ENCODE data around the gene SUSD5. TPM values are rescaled to one million over a fixed set of nuclear protein-coding genes. Genes with fewer than 3 reads are reported as not detected.
"Not testable (repeated sequence)": the region's sequence is repeated elsewhere in the genome, so short reads cannot be mapped to it uniquely, and the experiment has no call there.

SUSD5 gene
- total RNA-seq, 4 donors from 2014 or later, result 0.69 to 4.5 (median 2.1) TPM

- no peaks in the 10 kb centered on the region for H3K4me1 ChIP-seq
- no peak for ATAC-seq
- H3K27me3 ChIP-seq, result no peaks in the 10 kb centered on the region
- TF ChIP-seq CTCF (IDR thresholded peaks at IDR 0.05) (no peak), POLR2A (IDR thresholded peaks at IDR 0.05) (no peak), EP300 (IDR thresholded peaks at IDR 0.05) (no peak), POLR2AphosphoS5 (IDR thresholded peaks at IDR 0.05) (no peak)
- WGBS, 2 donors (ENCODE audit: low coverage in 1 of 2), result 95 to 100% methylated on average over 2 to 13 of the region's 13 CpGs
- peaks cover 0 to 6% (median 0%) of the 10 kb centered on the region in 3 donors for H3K9me3 ChIP-seq
- H3K4me3 ChIP-seq, result no peak overlapping the region
- H3K27ac ChIP-seq, result no peak overlapping the region
- H3K36me3 ChIP-seq, result no peaks in the 10 kb centered on the region
Measured at GRCh38 chr3:33186524-33187367, 31.9 kb downstream of the SUSD5 start.

GRCh38 chr3:33184863-33185262 lies 33.7 kb downstream of the SUSD5 start:
- ATAC-seq, result no peak
- H3K27me3 ChIP-seq, result no peaks in the 10 kb centered on the region
- H3K36me3 ChIP-seq, result no peaks in the 10 kb centered on the region
- no peaks in the 10 kb centered on the region for H3K4me1 ChIP-seq
- peaks cover 0 to 7% (median 0%) of the 10 kb centered on the region in 3 donors for H3K9me3 ChIP-seq
- H3K27ac ChIP-seq, result no peak overlapping the region
- 83 to 100% methylated on average over 1 to 2 of the region's 2 CpGs for WGBS, 2 donors (ENCODE audit: low coverage in 1 of 2)
- TF ChIP-seq CTCF (IDR thresholded peaks at IDR 0.05) (no peak), POLR2AphosphoS5 (IDR thresholded peaks at IDR 0.05) (no peak), POLR2A (IDR thresholded peaks at IDR 0.05) (no peak), EP300 (IDR thresholded peaks at IDR 0.05) (no peak)
- H3K4me3 ChIP-seq, result no peak overlapping the region

GRCh38 chr3:33181641-33182040 lies 37.0 kb downstream of the SUSD5 start:
- not testable (repeated sequence) for H3K4me1 ChIP-seq, H3K36me3 ChIP-seq, H3K27me3 ChIP-seq, H3K27ac ChIP-seq, ATAC-seq, H3K4me3 ChIP-seq
- WGBS, 2 donors (ENCODE audit: low coverage in 1 of 2), result 91 to 100% methylated on average over 1 of the region's 1 CpG
- peaks cover 0 to 23% (median 0%) of the 10 kb centered on the region in 3 donors for H3K9me3 ChIP-seq

GRCh38 chr3:33181229-33181628 lies 37.4 kb downstream of the SUSD5 start:
- Histone ChIP-seq H3K27ac (no peak overlapping the region), H3K4me3 (no peak overlapping the region), H3K9me3 (peaks cover 0 to 23% (median 0%) of the 10 kb centered on the region in 3 donors), H3K36me3 (no peaks in the 10 kb centered on the region), H3K4me1 (no peaks in the 10 kb centered on the region), H3K27me3 (no peaks in the 10 kb centered on the region)
- no peak for TF ChIP-seq CTCF (IDR thresholded peaks at IDR 0.05)
- no peak for TF ChIP-seq POLR2AphosphoS5 (IDR thresholded peaks at IDR 0.05)
- no peak for TF ChIP-seq POLR2A (IDR thresholded peaks at IDR 0.05)
- no peak for TF ChIP-seq EP300 (IDR thresholded peaks at IDR 0.05)
- WGBS, 2 donors (ENCODE audit: low coverage in 1 of 2), result 70 to 88% methylated on average over 5 of the region's 5 CpGs
- no peak for ATAC-seq

- TF ChIP-seq EP300 (IDR thresholded peaks at IDR 0.05), result no peak
- no peak for TF ChIP-seq POLR2AphosphoS5 (IDR thresholded peaks at IDR 0.05)
- TF ChIP-seq CTCF (IDR thresholded peaks at IDR 0.05), result no peak
- no peak for TF ChIP-seq POLR2A (IDR thresholded peaks at IDR 0.05)
- H3K27me3 ChIP-seq, result no peaks in the 10 kb centered on the region
- ATAC-seq, result no peak
- H3K36me3 ChIP-seq, result no peaks in the 10 kb centered on the region
- H3K27ac ChIP-seq, result no peak overlapping the region
- H3K4me1 ChIP-seq, result no peaks in the 10 kb centered on the region
- peaks cover 0 to 23% (median 0%) of the 10 kb centered on the region in 3 donors for H3K9me3 ChIP-seq
- 53 to 83% methylated on average over 1 of the region's 1 CpG for WGBS, 2 donors (ENCODE audit: low coverage in 1 of 2)
- H3K4me3 ChIP-seq, result no peak overlapping the region
Measured at GRCh38 chr3:33179132-33179531, 39.5 kb downstream of the SUSD5 start.

Data from gastroesophageal sphincter (tissue), 4 donors.